ENCODE results near the gene LEFTY1. TPM values are rescaled to one million over a fixed set of nuclear protein-coding genes. Genes with fewer than 3 reads are reported as not detected.

Gene LEFTY1
- total RNA-seq, 1 experiment from 2014 or later = not detected

DNA sequence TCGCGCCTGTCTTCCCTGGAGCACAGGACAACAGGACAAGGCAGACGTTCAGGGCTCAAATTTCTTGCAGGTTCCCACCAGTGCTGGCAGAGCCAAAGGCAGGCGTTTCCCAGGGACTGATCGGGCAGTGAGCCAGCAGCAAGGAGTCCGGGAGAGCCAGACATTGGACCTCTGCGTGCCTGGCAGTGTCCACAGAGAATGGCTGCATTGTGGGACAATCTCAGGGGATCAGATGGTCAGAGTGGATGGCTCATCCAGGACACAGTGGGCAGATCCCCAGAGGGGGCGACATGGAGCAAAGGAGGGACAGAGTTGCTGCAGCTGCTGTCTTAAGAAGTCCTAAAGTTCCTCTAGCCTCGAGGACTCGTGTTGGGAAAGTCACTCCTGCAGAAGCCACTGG lies 11.4 kb downstream of the LEFTY1 start:
- DNase-seq (ENCODE audit: low read depth, low spot score) = no peak
- intact Hi-C loops (cut with micrococcal nuclease; ENCODE audit: unreplicated experiment) = no loop called here
- ATAC-seq = 0 out of 2 replicates have a peak, but pooled peaks have one; percentile 39
- Histone ChIP-seq H3K9me3 (ENCODE audit: control insufficient read depth, insufficient read depth, low read depth, low read length) (no peaks in the 10 kb centered on the region), H3K4me1 (ENCODE audit: control insufficient read depth, insufficient read depth, low read length) (peaks cover 36% of the 10 kb centered on the region), H3K36me3 (ENCODE audit: control insufficient read depth, insufficient read depth, low read length) (no peaks in the 10 kb centered on the region; the same call in 1 of the 2 replicates), H3K27me3 (ENCODE audit: control insufficient read depth, insufficient read depth, low read length) (no peaks in the 10 kb centered on the region), H3K27ac (ENCODE audit: low read length) (no peak overlapping the region), H3K4me3 (ENCODE audit: low read depth in 2 of 2, low read length in 2 of 2) (no peak overlapping the region)
- POLR2A ChIA-PET = no interaction called here
- in situ Hi-C loops (cut with HindIII; ENCODE audit: low pct_unique_long_range_greater_than_20kb, low sequenced_read_pairs) = no loop called here
- CTCF ChIA-PET = no interaction called here
- no TSS peak for BruUV-seq (replicated peaks)
- no peak for TF ChIP-seq SIN3A (IDR thresholded peaks at IDR 0.05; ENCODE audit: borderline replicate concordance, insufficient read depth, low read depth, low read length)
- TF ChIP-seq, protein P1, sequence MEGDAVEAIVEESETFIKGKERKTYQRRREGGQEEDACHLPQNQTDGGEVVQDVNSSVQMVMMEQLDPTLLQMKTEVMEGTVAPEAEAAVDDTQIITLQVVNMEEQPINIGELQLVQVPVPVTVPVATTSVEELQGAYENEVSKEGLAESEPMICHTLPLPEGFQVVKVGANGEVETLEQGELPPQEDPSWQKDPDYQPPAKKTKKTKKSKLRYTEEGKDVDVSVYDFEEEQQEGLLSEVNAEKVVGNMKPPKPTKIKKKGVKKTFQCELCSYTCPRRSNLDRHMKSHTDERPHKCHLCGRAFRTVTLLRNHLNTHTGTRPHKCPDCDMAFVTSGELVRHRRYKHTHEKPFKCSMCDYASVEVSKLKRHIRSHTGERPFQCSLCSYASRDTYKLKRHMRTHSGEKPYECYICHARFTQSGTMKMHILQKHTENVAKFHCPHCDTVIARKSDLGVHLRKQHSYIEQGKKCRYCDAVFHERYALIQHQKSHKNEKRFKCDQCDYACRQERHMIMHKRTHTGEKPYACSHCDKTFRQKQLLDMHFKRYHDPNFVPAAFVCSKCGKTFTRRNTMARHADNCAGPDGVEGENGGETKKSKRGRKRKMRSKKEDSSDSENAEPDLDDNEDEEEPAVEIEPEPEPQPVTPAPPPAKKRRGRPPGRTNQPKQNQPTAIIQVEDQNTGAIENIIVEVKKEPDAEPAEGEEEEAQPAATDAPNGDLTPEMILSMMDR (IDR thresholded peaks at IDR 0.05) = peak; percentile 84

DNA sequence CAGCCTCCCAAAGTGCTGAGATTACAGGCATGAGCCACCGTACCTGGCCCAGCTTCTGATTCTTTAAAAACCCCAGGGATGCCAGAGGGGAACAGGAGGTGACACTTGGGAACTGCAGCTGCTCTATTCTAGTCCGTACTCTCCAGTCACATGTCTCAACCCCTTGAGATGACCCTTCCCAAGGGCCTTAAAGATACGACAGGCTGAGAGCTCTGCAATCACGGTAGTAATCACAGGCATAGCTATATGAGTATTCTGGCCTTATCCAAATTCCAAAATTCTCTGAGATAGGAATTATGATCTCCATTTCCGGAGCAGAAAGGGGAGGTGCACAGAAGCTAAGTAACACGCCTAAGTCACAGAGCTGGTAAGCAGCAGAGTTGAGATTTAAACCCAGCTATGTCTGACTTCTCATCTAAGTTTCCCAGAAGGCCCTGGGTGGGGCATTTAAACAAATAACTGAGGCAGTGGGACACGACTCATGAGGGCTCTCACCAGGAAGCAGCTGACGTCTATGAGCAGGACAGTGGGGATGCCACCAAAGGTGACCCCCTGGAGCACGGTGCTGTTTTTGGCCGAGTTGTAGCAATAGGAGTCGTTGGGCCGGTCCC lies 11.9 kb downstream of the LEFTY1 start:
- H3K4me3 ChIP-seq (ENCODE audit: low read depth in 2 of 2, low read length in 2 of 2) = no peak overlapping the region
- H3K36me3 ChIP-seq (ENCODE audit: control insufficient read depth, insufficient read depth, low read length) = no peaks in the 10 kb centered on the region; the same call in 1 of the 2 replicates
- DNase-seq (ENCODE audit: low read depth, low spot score) (no peak), ATAC-seq (no peak)
- no peaks in the 10 kb centered on the region for H3K9me3 ChIP-seq (ENCODE audit: control insufficient read depth, insufficient read depth, low read depth, low read length)
- intact Hi-C loops (cut with micrococcal nuclease; ENCODE audit: unreplicated experiment) (no loop called here), in situ Hi-C loops (cut with HindIII; ENCODE audit: low pct_unique_long_range_greater_than_20kb, low sequenced_read_pairs) (no loop called here)
- peaks cover 38% of the 10 kb centered on the region for H3K4me1 ChIP-seq (ENCODE audit: control insufficient read depth, insufficient read depth, low read length)
- no TSS peak for BruUV-seq (replicated peaks)
- TF ChIP-seq, protein P1 (IDR thresholded peaks at IDR 0.05) = no peak
- TF ChIP-seq TCF7L2 (IDR thresholded peaks at IDR 0.05; ENCODE audit: low read depth, low read length) = no peak
- POLR2A ChIA-PET = no interaction called here
- CTCF ChIA-PET = no interaction called here
- H3K27ac ChIP-seq (ENCODE audit: low read length) = no peak overlapping the region
- no peaks in the 10 kb centered on the region for H3K27me3 ChIP-seq (ENCODE audit: control insufficient read depth, insufficient read depth, low read length)

DNA sequence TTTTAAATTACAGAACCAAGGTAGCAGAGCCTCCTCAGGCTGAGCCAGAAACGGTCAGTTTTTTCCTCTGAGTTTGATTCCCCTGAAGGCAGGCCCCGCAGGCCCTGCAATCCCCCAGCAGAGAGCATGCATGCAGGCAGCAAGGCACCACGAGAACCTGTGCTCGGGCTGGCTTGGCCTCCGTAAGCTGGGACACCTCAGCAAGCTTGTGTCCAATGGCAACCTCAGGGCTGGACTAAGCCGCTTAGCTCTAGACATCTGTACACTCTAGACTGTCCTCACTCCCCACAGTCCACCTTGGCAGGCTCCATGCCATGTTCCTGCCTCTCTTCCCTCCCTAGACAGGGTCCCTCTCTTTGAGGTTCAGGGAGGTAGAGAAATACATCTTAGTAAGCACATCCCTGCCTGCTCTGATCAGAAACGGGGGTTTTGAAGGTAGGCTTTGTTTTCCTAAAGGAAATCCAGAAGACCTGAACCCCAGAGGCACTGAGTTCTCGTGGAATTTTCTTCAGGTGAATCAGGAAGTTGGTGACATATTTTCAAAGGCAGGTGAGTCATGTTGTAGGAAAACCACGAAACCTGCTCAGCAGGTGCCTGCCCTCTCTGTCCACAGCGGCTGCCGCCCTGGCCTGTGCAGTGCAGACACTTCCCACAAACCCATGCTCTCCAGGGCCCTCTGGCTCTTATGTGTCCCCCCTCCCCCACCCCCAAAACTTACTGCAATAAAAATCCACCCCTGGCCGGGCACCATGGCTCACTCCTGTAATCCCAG lies 13.7 kb downstream of the LEFTY1 start:
- POLR2A ChIA-PET = no interaction called here
- Histone ChIP-seq H3K27me3 (ENCODE audit: control insufficient read depth, insufficient read depth, low read length) (no peaks in the 10 kb centered on the region), H3K4me1 (ENCODE audit: control insufficient read depth, insufficient read depth, low read length) (peaks cover 38% of the 10 kb centered on the region), H3K9me3 (ENCODE audit: control insufficient read depth, insufficient read depth, low read depth, low read length) (no peaks in the 10 kb centered on the region), H3K27ac (ENCODE audit: low read length) (no peak overlapping the region), H3K36me3 (ENCODE audit: control insufficient read depth, insufficient read depth, low read length) (no peaks in the 10 kb centered on the region), H3K4me3 (ENCODE audit: low read depth in 2 of 2, low read length in 2 of 2) (no peak overlapping the region)
- no peak for DNase-seq (ENCODE audit: low read depth, low spot score)
- TF ChIP-seq SIN3A (IDR thresholded peaks at IDR 0.05; ENCODE audit: borderline replicate concordance, insufficient read depth, low read depth, low read length) = no peak
- TF ChIP-seq TCF7L2 (IDR thresholded peaks at IDR 0.05; ENCODE audit: low read depth, low read length) = no peak
- no peak for TF ChIP-seq POLR2AphosphoS5 (IDR thresholded peaks at IDR 0.05; ENCODE audit: low read depth, low read length)
- TF ChIP-seq, protein P2, sequence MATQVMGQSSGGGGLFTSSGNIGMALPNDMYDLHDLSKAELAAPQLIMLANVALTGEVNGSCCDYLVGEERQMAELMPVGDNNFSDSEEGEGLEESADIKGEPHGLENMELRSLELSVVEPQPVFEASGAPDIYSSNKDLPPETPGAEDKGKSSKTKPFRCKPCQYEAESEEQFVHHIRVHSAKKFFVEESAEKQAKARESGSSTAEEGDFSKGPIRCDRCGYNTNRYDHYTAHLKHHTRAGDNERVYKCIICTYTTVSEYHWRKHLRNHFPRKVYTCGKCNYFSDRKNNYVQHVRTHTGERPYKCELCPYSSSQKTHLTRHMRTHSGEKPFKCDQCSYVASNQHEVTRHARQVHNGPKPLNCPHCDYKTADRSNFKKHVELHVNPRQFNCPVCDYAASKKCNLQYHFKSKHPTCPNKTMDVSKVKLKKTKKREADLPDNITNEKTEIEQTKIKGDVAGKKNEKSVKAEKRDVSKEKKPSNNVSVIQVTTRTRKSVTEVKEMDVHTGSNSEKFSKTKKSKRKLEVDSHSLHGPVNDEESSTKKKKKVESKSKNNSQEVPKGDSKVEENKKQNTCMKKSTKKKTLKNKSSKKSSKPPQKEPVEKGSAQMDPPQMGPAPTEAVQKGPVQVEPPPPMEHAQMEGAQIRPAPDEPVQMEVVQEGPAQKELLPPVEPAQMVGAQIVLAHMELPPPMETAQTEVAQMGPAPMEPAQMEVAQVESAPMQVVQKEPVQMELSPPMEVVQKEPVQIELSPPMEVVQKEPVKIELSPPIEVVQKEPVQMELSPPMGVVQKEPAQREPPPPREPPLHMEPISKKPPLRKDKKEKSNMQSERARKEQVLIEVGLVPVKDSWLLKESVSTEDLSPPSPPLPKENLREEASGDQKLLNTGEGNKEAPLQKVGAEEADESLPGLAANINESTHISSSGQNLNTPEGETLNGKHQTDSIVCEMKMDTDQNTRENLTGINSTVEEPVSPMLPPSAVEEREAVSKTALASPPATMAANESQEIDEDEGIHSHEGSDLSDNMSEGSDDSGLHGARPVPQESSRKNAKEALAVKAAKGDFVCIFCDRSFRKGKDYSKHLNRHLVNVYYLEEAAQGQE (IDR thresholded peaks at IDR 0.05; ENCODE audit: insufficient read depth in 1 of 2, low read depth in 2 of 2, low read length in 1 of 2) = no peak
- TF ChIP-seq, protein P1 (IDR thresholded peaks at IDR 0.05) = no peak
- ATAC-seq = no peak
- in situ Hi-C loops (cut with HindIII; ENCODE audit: low pct_unique_long_range_greater_than_20kb, low sequenced_read_pairs) (no loop called here), intact Hi-C loops (cut with micrococcal nuclease; ENCODE audit: unreplicated experiment) (no loop called here)
- CTCF ChIA-PET = interaction anchor here (0.5 kb wide), 1 partner anchor 113 kb away, joined by 4 read pairs; no protein-coding TSS in a partner anchor
- BruUV-seq (replicated peaks) = no TSS peak

All from Panc1 (cell line).